ENCODE data around the gene ACACA. TPM values are rescaled to one million over a fixed set of nuclear protein-coding genes. Genes with fewer than 3 reads are reported as not detected.

ACACA gene
- total and polyA plus RNA-seq, 9 of the 15 experiments (the other 6 are each of a cell fraction or from before 2014, with no cell fraction given): 35.9 to 135 (median 88.4) TPM

DNA sequence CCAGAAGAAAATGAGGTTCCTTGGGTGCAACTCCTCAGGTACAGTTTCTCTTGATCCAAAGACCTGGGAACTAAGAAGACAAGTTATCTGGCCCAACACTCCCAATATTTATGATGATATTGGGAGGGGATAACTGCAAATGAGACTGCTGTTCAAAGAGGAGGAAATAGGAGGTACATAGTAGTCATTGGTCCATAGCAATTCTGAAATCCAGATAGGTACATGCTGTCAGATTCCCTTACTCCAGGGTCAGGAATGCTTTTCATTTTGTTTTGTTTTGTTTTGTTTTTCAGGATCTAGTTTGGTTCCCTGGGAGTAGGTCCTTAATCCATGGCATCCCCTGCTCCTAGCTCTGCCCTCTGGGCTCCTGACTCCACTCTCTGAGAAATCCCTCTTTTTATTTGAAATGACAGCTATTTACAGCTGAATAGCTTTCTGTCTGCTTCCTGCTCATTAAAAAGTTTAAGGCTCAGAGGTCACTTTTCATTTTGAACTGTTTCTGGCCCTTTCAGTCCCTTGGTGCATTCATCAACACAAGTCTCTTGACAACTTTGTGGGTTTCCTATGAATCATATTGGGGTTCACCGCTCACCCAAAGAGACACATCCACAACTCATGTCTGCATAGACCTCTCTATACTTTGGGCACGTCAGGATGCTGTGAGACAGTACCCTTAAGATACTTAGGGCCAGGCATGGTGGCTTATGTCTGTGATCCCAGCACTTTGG lies 141.0 kb downstream of the ACACA start:
- H3K79me2 ChIP-seq (ENCODE audit: control insufficient read depth, insufficient read depth, low read length): no peaks in the 10 kb centered on the region
- no peaks in the 10 kb centered on the region for H3K27me3 ChIP-seq (ENCODE audit: control insufficient read depth in 2 of 2, insufficient read depth in 2 of 2, low read length in 2 of 2)
- H2AFZ ChIP-seq (ENCODE audit: low read depth, low read length): no peak overlapping the region
- ChIA-PET CTCF (ENCODE audit: low intra/inter-chr PET ratio) (no interaction called here), POLR2A (no interaction called here)
- no peak overlapping the region for H3K4me3 ChIP-seq
- H3K4me1 ChIP-seq (replicated peaks in 1 of 2; ENCODE audit: control insufficient read depth in 2 of 2, insufficient read depth in 2 of 2, low read length in 2 of 2): no peaks in the 10 kb centered on the region
- H3K9me1 ChIP-seq (ENCODE audit: control insufficient read depth, insufficient read depth, low read length): no peaks in the 10 kb centered on the region
- 95% methylated on average over 2 of the region's 2 CpGs for WGBS (ENCODE audit: insufficient coverage, low coverage, missing lambda C conversion rate)
- no peak overlapping the region for H3K27ac ChIP-seq (ENCODE audit: extremely low read depth, low read depth, low read length)
- FAIRE-seq (no peak), ATAC-seq (no peak), DNase-seq (ENCODE audit: extremely low read depth in 1 of 4, low spot score in 3 of 4) (no peak)
- intact Hi-C loops (cut with micrococcal nuclease): no loop called here
- H3K9ac ChIP-seq (ENCODE audit: insufficient read depth in 1 of 2, low read depth in 2 of 2, low read length in 2 of 2): no peak overlapping the region
- no TSS peak for BruUV-seq (replicated peaks)
- peaks cover 98% of the 10 kb centered on the region for H3K36me3 ChIP-seq (ENCODE audit: control insufficient read depth, insufficient read depth, low read length)
- no peak overlapping the region for H3K4me2 ChIP-seq (ENCODE audit: insufficient read depth, low read length)
- peaks cover 5% of the 10 kb centered on the region for H3K9me3 ChIP-seq (replicated peaks; ENCODE audit: control insufficient read depth, insufficient read depth, low read depth, low read length)
- TF ChIP-seq CTCFL (IDR thresholded peaks at IDR 0.05; ENCODE audit: borderline replicate concordance, insufficient read depth, low read depth, low read length, poor library complexity, severe bottlenecking) (no peak), POLR2AphosphoS5 (IDR thresholded peaks at IDR 0.05; ENCODE audit: control insufficient read depth, insufficient read depth, low read depth, low read length) (0 out of 2 replicates have a peak, but pooled peaks have one; percentile 29), ZNF584 (CRISPR knock-in tag; IDR thresholded peaks at IDR 0.05; ENCODE audit: low read depth) (peak; percentile 100), MCM5 (IDR thresholded peaks at IDR 0.05; ENCODE audit: low read depth) (no peak), CBFA2T3 (IDR thresholded peaks at IDR 0.05) (no peak), HNRNPUL1 (IDR thresholded peaks at IDR 0.05; ENCODE audit: low read length) (no peak), NFRKB (IDR thresholded peaks at IDR 0.05; ENCODE audit: low read depth) (no peak), GTF2B (IDR thresholded peaks at IDR 0.05; ENCODE audit: extremely low read depth, insufficient read length) (no peak), PML (IDR thresholded peaks at IDR 0.05; ENCODE audit: low read length) (no peak)
- in situ Hi-C loops (cut with MboI): no loop called here
- H4K20me1 ChIP-seq (replicated peaks; ENCODE audit: control insufficient read depth, insufficient read depth, low read length): no peaks in the 10 kb centered on the region

All from K562 (cell line).